Breast epithelium (tissue), 4 donors: Measurements from ENCODE around the gene ADIPOQ. TPM values are rescaled to one million over a fixed set of nuclear protein-coding genes. Genes with fewer than 3 reads are reported as not detected.
"Not testable (repeated sequence)": the region's sequence is repeated elsewhere in the genome, so short reads cannot be mapped to it uniquely, and the experiment has no call there.

Source experiments
- DNase-seq, 2 donors: peaks; one replicate each; pipeline ENCODE4 v3.0.0-alpha.2; 2019; ENCODE audit warnings: low spot score in 2 of 2
- H3K27ac ChIP-seq, 2 donors: fragments of 200-600 bp; sonication (generic) in 1 of 2; one replicate each; pipeline ENCODE4 v1.5.1; 2016 to 2019; ENCODE audit warnings: mild to moderate bottlenecking in 1 of 2
- H3K27me3 ChIP-seq, 2 donors: fragments of 200-600 bp; sonication (generic) in 1 of 2; one replicate each; pipeline versions ENCODE4 v1.5.1 to v1.6.0; 2017 to 2019; ENCODE audit warnings: control low read depth in 1 of 2, mild to moderate bottlenecking in 1 of 2
- H3K36me3 ChIP-seq: fragments of 200-600 bp; one replicate; pipeline ENCODE4 v1.5.1; 2019
- H3K4me1 ChIP-seq, 2 donors: fragments of 200-600 bp; sonication (generic); one replicate each; pipeline ENCODE4 v1.5.1; 2016 to 2019; ENCODE audit warnings: control low read depth in 1 of 2
- H3K4me3 ChIP-seq, 3 donors: fragments of 200-600 bp; sonication (generic); 1 replicate in 2 of 3; 2 replicates in 1 of 3; pipeline ENCODE4 v1.5.1; 2016 to 2019; ENCODE audit warnings: mild to moderate bottlenecking in 3 of 3, moderate library complexity in 2 of 3
- H3K9me3 ChIP-seq, 2 donors: fragments of 200-600 bp; sonication (generic) in 1 of 2; one replicate each; pipeline ENCODE4 v1.5.1; 2016 to 2019; ENCODE audit warnings: control low read depth in 1 of 2
- CTCF ChIP-seq, 3 donors: fragments of 450-650 bp; IDR thresholded peaks; one replicate each; pipeline ENCODE4 v1.5.1; 2016 to 2017; ENCODE audit warnings: antibody characterized with exemption in 3 of 3, mild to moderate bottlenecking in 3 of 3, moderate library complexity in 3 of 3
- POLR2A ChIP-seq: fragments of 450-650 bp; IDR thresholded peaks from one replicate; pipeline ENCODE4 v1.6.1; 2016; ENCODE audit warnings: antibody characterized with exemption, mild to moderate bottlenecking, moderate library complexity
- POLR2AphosphoS5 ChIP-seq, 3 donors: sonication (generic); formaldehyde crosslinking; IDR thresholded peaks; one replicate each; pipeline ENCODE4 v1.6.1; 2017; ENCODE audit warnings: antibody characterized with exemption in 3 of 3
- intact Hi-C: fragments of 100-400 bp; cut with DNase I; formaldehyde crosslinking; loops from one replicate; pipeline ENCODE4 v1.15.1; 2023; ENCODE audit warnings: low total_unique reads
- total RNA-seq, 3 donors: library from RNA; depleted of rRNA; stranded (reverse); fragments of >200 nt; gene quantifications; one replicate each; pipeline ENCODE4 v1.1.0, GENCODE V29; 2016

The ADIPOQ gene
- total RNA-seq, 3 donors from 2014 or later, result 137 to 2,151 (median 208) TPM

DNA sequence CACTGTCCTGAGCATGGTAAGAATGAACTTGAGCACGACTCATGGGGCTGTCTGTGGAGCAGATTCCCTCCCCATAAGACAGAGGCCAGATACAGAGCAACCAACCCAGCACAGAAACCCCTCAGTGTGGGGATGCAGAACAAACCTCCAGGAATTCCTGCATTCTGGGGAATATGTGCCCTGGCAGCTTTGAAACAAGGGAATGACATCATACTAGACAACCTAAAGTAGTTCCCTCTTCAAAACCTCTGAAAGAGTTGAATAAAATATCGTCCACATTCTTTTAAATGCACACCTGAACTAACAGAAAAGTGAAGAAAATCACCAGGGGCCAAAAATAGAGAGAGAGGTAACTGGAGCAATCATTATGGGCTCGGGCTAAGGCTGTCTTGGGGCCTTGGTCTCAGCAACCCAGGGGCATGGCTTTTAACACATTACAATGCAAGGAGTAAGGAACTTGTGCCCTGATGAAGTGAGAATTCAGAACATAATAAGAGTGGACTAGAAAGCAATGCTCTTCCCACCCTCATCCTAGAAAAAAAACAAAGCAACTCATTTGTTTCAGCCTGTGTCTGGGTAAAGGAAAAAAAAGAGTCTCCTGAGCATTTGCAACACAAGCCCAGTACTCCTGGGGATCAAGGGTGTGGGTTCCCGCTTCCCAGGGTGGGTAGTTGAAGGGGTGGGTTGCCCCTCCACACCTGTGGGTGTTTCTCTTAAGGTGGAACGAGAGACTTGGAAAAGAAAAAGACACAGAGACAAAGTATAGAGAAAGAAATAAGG, 43.9 kb downstream of the ADIPOQ start:
- H3K36me3 ChIP-seq, result no peaks in the 10 kb centered on the region
- H3K27ac ChIP-seq, result no peak overlapping the region
- intact Hi-C loops, result no loop called here
- no peaks in the 10 kb centered on the region for H3K4me1 ChIP-seq
- TF ChIP-seq POLR2A (no peak), CTCF (IDR thresholded peaks at IDR 0.05) (no peak), POLR2AphosphoS5 (IDR thresholded peaks at IDR 0.05) (no peak)
- no peaks in the 10 kb centered on the region for H3K27me3 ChIP-seq
- H3K4me3 ChIP-seq, result no peak overlapping the region
- no peak for DNase-seq
- H3K9me3 ChIP-seq, result no peaks in the 10 kb centered on the region

- H3K36me3 ChIP-seq, DNase-seq, H3K4me1 ChIP-seq, H3K27ac ChIP-seq, H3K4me3 ChIP-seq, intact Hi-C loops, H3K27me3 ChIP-seq, H3K9me3 ChIP-seq: not testable (repeated sequence)
Observed at GRCh38 chr3:186887507-186887938, 45.0 kb downstream of the ADIPOQ start.

DNA sequence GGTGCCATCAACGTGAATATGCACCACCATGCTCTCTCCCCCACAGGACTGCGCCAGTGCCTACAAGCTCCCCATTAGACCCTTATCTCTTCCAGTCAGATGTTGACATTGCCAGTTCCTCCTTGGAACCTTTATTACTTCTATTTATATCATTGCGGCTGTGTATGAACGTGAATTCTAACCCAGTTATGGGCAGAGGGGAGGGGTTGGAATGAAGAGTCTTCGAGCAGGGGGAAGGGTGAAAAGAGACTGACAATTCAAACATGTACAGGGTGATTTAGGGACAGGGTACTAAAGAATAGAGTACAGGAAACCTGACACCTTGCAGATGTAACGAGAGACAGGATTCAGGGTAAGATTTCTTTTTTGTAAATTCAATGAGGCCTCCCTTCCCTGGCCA, 46.1 kb downstream of the ADIPOQ start:
- no peaks in the 10 kb centered on the region for H3K36me3 ChIP-seq
- H3K4me1 ChIP-seq, result no peaks in the 10 kb centered on the region
- H3K9me3 ChIP-seq, result no peaks in the 10 kb centered on the region
- no peak for TF ChIP-seq POLR2AphosphoS5 (IDR thresholded peaks at IDR 0.05)
- TF ChIP-seq POLR2A, result no peak
- TF ChIP-seq CTCF (IDR thresholded peaks at IDR 0.05), result no peak
- H3K4me3 ChIP-seq, result no peak overlapping the region
- intact Hi-C loops, result no loop called here
- DNase-seq, result no peak
- no peak overlapping the region for H3K27ac ChIP-seq
- no peaks in the 10 kb centered on the region for H3K27me3 ChIP-seq

DNA sequence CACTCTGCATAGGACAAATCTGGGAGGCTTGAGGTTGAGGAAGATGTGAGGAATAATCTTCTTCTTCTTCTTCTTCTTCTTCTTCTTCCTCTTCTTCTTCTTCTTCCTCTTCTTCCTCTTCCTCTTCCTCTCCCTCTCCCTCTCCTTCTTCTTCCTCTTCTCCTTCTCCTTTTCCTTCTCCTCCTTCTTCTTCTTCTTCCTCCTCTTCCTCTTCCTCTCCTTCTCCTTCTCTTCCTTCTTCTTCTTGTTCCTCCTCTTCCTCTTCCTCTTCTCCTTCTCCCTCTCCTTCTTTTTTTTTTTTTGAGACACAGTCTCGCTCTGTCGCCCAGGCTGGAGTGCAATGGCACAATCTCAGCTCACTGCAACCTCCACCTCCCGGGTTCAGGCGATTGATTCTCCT, 47.2 kb downstream of the ADIPOQ start:
- H3K36me3 ChIP-seq, H3K4me1 ChIP-seq, H3K4me3 ChIP-seq, H3K27me3 ChIP-seq, H3K27ac ChIP-seq, intact Hi-C loops, H3K9me3 ChIP-seq, DNase-seq: not testable (repeated sequence)

DNA sequence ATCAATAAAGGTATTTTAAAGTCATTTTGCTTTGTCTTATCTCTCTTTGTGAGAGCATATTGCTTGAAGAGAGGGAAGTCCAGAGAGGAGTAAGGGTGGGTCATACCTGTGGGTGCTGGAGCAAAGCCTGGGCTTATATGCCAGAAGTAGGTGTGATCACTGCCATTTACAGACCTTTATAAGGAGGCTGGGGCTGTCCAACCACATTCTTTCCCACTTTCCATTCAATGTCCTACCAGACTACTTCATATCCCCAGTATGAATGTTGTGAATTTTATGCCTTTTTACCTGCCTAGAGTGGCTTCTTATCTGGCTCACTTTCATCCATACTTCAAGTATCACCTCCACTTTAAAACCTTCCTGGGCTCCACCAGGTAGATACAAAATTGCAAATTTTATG, 48.4 kb downstream of the ADIPOQ start:
- no peak for DNase-seq
- intact Hi-C loops, result no loop called here
- Histone ChIP-seq H3K36me3 (no peaks in the 10 kb centered on the region), H3K4me1 (no peaks in the 10 kb centered on the region), H3K4me3 (no peak overlapping the region), H3K27me3 (no peaks in the 10 kb centered on the region), H3K27ac (no peak overlapping the region), H3K9me3 (no peaks in the 10 kb centered on the region)
- TF ChIP-seq POLR2A (no peak), POLR2AphosphoS5 (IDR thresholded peaks at IDR 0.05) (no peak)

DNA sequence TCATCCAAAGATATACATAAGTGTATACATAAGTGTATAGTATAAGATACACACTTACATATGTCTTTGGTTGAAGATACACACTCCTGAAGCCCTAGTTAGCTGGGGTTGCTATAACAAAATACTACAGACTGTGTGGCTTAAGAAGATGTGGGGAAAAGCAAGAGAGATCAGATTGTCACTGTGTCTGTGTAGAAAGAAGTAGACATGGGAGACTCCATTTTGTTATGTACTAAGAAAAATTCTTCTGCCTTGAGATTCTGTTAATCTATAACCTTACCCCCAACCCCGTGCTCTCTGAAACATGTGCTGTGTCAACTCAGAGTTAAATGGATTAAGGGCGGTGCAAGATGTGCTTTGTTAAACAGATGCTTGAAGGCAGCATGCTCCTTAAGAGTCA, 50.6 kb downstream of the ADIPOQ start:
- intact Hi-C loops, H3K27me3 ChIP-seq, H3K4me1 ChIP-seq, H3K9me3 ChIP-seq, DNase-seq, H3K4me3 ChIP-seq, H3K36me3 ChIP-seq, H3K27ac ChIP-seq: not testable (repeated sequence)

GRCh38 chr3:186895406-186895805, 52.9 kb downstream of the ADIPOQ start:
- Histone ChIP-seq H3K4me3 (no peak overlapping the region), H3K9me3 (no peaks in the 10 kb centered on the region), H3K36me3 (no peaks in the 10 kb centered on the region), H3K27me3 (no peaks in the 10 kb centered on the region), H3K27ac (no peak overlapping the region), H3K4me1 (no peaks in the 10 kb centered on the region)
- TF ChIP-seq CTCF (IDR thresholded peaks at IDR 0.05), result no peak
- no peak for DNase-seq
- intact Hi-C loops, result no loop called here
